CD4-positive, alpha-beta T cell (primary cell): Measurements from ENCODE around the gene BRD3OS. TPM values are rescaled to one million over a fixed set of nuclear protein-coding genes. Genes with fewer than 3 reads are reported as not detected.

ENCODE experiments used
- ATAC-seq: fragments of 200-7000 bp; cut with Tn5 transposase; one replicate; pipeline ENCODE4 v1.10.0; 2022; ENCODE audit warnings: mild to moderate bottlenecking; ENCODE audit not compliant: poor library complexity
- CTCF ChIA-PET: fragments of 350-600 bp; sonication (Branson Sonifier 250); formaldehyde crosslinking; loops from one replicate; lab custom pipeline; 2021; ENCODE audit warnings: antibody characterized with exemption, inconsistent platforms; lab: Charles Lee
- POLR2A ChIA-PET: fragments of 350-600 bp; sonication (Branson Sonifier 250); formaldehyde crosslinking; loops from one replicate; lab custom pipeline; 2021; ENCODE audit warnings: antibody characterized with exemption, inconsistent platforms; lab: Charles Lee
- DNase-seq, 14 experiments: peaks; one replicate each; pipeline ENCODE4 v3.0.0-alpha.2; 2013 to 2020; ENCODE audit warnings: mixed read lengths in 2 of 14
- H3K27ac ChIP-seq, 2 donors: one replicate each; pipeline versions ENCODE4 v1.5.1 to v1.7.0; 2013; ENCODE audit warnings: low read length in 2 of 2, low read depth in 1 of 2, mild to moderate bottlenecking in 1 of 2
- H3K27me3 ChIP-seq, 2 experiments: 1 replicate in 1 of 2; 2 replicates in 1 of 2; pipeline versions ENCODE4 v1.6.1 to v1.7.0; 2013; ENCODE audit warnings: low read length in 2 of 2, control low read depth in 1 of 2, mild to moderate bottlenecking in 1 of 2, moderate library complexity in 1 of 2; ENCODE audit not compliant: insufficient read depth in 2 of 2, control insufficient read depth in 1 of 2
- H3K36me3 ChIP-seq: one replicate; pipeline ENCODE4 v1.6.1; 2013; ENCODE audit warnings: low read length, control low read depth; ENCODE audit not compliant: insufficient read depth
- H3K4me1 ChIP-seq: one replicate; pipeline ENCODE4 v1.6.1; 2013; ENCODE audit warnings: low read length, control low read depth; ENCODE audit not compliant: insufficient read depth
- H3K4me3 ChIP-seq: one replicate; pipeline ENCODE4 v1.5.1; 2013; ENCODE audit warnings: mild to moderate bottlenecking, low read length, moderate library complexity
- H3K9me3 ChIP-seq, 2 experiments: 1 replicate in 1 of 2; 2 replicates in 1 of 2; pipeline versions ENCODE4 v1.6.1 to v1.7.0; 2013; ENCODE audit warnings: low read length in 2 of 2, mild to moderate bottlenecking in 2 of 2, control low read depth in 1 of 2, moderate library complexity in 1 of 2; ENCODE audit not compliant: control insufficient read depth in 1 of 2, insufficient read depth in 1 of 2
- H3K27ac Mint-ChIP-seq: one replicate; pipeline ENCODE4 v1.8.0; 2020; ENCODE audit warnings: mixed read lengths
- H3K27me3 Mint-ChIP-seq: one replicate; pipeline ENCODE4 v1.8.0; 2021; ENCODE audit warnings: mixed read lengths
- H3K36me3 Mint-ChIP-seq: one replicate; pipeline ENCODE4 v1.8.0; 2021; ENCODE audit warnings: low read depth, mixed read lengths
- H3K4me1 Mint-ChIP-seq: one replicate; pipeline ENCODE4 v1.8.0; 2021; ENCODE audit warnings: low read depth, mixed read lengths
- H3K4me3 Mint-ChIP-seq: one replicate; pipeline ENCODE4 v1.8.0; 2020; ENCODE audit warnings: mild to moderate bottlenecking, mixed read lengths
- H3K9me3 Mint-ChIP-seq: one replicate; pipeline ENCODE4 v1.8.0; 2020; ENCODE audit warnings: mixed read lengths
- CTCF ChIP-seq: fragments of 200-600 bp; IDR thresholded peaks from one replicate; pipeline ENCODE4 v1.8.0; 2022; ENCODE audit warnings: antibody characterized with exemption, mild to moderate bottlenecking
- intact Hi-C, 2 experiments: fragments of 100-400 bp; cut with DNase I in 1 of 2; cut with micrococcal nuclease in 1 of 2; formaldehyde crosslinking; loops; one replicate each; pipeline versions ENCODE4 v1.15.1 to v1.9.0; 2023 to 2025; cut with DNase I, micrococcal nuclease
- total RNA-seq, 174 experiments: library from RNA in 2 of 174; stranded (reverse) in 2 of 174; gene quantifications; one replicate each; pipeline ENCODE4 v1.2.3 and lab custom pipeline; 2021 to 2026

Gene BRD3OS
- total RNA-seq, 2 experiments from 2014 or later = 4.0 to 4.9 TPM

DNA sequence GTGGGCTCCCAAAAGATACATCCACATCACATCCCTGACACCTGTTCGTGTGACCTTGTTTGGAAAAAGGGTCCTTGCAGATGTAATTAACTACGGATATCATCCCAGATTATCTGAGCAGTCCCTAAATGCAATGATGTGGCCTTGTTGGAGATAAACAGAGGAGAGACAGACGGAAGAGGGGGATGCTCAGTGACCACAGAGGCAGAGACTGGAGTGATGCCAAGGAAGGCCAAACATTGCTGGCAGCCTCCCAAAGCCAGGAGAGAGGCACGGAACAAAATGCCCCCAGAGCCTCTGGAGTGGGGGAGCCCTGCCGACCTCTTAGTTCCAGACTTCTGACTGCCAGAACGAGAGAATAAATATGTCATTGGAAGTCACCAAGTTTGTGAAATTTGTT is 18.1 kb upstream of the BRD3OS start:
- H3K4me1 Mint-ChIP-seq = no peaks in the 10 kb centered on the region
- intact Hi-C loops = no loop called here
- ChIA-PET CTCF (no interaction called here), POLR2A (no interaction called here)
- H3K27ac ChIP-seq = no peak overlapping the region
- peaks cover 0 to 4% of the 10 kb centered on the region in 2 experiments for H3K27me3 ChIP-seq
- ATAC-seq = no peak
- H3K36me3 ChIP-seq = no peaks in the 10 kb centered on the region
- no peak for TF ChIP-seq CTCF
- H3K27me3 Mint-ChIP-seq = peaks cover 5% of the 10 kb centered on the region
- H3K4me3 ChIP-seq = no peak overlapping the region
- no peaks in the 10 kb centered on the region for H3K4me1 ChIP-seq
- H3K9me3 ChIP-seq = peaks cover 0 to 2% of the 10 kb centered on the region in 2 experiments
- H3K27ac Mint-ChIP-seq = no peak overlapping the region
- no peak overlapping the region for H3K4me3 Mint-ChIP-seq
- H3K9me3 Mint-ChIP-seq = no peaks in the 10 kb centered on the region
- no peak for DNase-seq
- H3K36me3 Mint-ChIP-seq = no peaks in the 10 kb centered on the region

GRCh38 chr9:134007571-134007970 is 17.7 kb upstream of the BRD3OS start:
- Histone ChIP-seq H3K9me3 (peaks cover 0 to 4% of the 10 kb centered on the region in 2 experiments), H3K27me3 (peaks cover 0 to 4% of the 10 kb centered on the region in 2 experiments), H3K4me3 (no peak overlapping the region), H3K36me3 (no peaks in the 10 kb centered on the region), H3K27ac (no peak overlapping the region), H3K4me1 (no peaks in the 10 kb centered on the region)
- intact Hi-C loops = no loop called here
- ATAC-seq (no peak), DNase-seq (no peak)
- H3K36me3 Mint-ChIP-seq = no peaks in the 10 kb centered on the region
- H3K4me3 Mint-ChIP-seq = no peak overlapping the region
- ChIA-PET POLR2A (no interaction called here), CTCF (no interaction called here)
- no peaks in the 10 kb centered on the region for H3K9me3 Mint-ChIP-seq
- no peak overlapping the region for H3K27ac Mint-ChIP-seq
- H3K27me3 Mint-ChIP-seq = peaks cover 5% of the 10 kb centered on the region
- no peaks in the 10 kb centered on the region for H3K4me1 Mint-ChIP-seq
- no peak for TF ChIP-seq CTCF

DNA sequence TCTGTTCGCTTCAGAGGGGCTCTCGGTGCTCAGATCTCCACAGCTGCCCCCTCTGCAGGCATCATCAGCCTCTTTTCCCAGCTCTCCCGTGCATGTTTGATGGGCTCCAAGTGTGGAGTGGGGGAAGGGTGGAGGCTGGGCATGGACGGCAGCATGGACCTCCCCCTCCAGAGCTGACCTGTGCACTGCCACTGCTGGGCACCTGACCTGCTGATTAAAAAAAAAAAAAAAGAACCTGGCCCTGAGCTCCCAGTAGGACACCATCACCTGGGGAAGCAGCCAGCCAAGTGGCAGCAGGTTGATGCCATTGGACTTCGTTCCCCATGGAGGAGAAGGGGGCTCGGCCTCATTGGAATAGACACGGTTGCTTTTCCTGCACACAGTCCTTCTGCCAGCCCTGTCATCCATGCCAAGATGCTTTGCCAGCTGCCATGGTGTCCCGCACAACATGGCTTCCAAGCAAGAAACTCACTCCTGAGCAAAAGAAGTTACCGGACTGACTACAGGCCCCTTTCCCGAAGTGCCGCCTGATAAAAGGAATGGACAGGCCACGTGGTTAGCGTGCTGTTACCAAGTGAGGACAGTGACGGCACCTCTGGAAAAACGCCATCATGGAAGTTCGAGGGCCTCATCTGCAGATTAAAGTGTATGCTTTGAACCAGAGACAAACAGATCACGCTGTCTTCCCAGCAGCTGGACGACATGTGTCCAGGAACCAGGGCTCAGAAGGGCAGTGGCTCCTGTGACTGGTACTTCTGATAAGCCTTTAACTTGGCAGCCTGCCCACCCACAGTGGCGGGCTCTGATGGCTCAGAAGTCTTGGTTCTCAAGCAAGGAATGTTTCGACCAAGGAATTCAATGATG is 14.7 kb upstream of the BRD3OS start:
- DNase-seq (no peak), ATAC-seq (no peak)
- H3K27ac ChIP-seq = no peak overlapping the region
- Mint-ChIP-seq H3K27me3 (peaks cover 5% of the 10 kb centered on the region), H3K27ac (no peak overlapping the region), H3K4me1 (no peaks in the 10 kb centered on the region), H3K36me3 (no peaks in the 10 kb centered on the region), H3K4me3 (no peak overlapping the region), H3K9me3 (no peaks in the 10 kb centered on the region)
- H3K9me3 ChIP-seq = peaks cover 0 to 14% of the 10 kb centered on the region in 2 experiments
- no peaks in the 10 kb centered on the region for H3K36me3 ChIP-seq
- ChIA-PET POLR2A (no interaction called here), CTCF (no interaction called here)
- no peaks in the 10 kb centered on the region for H3K4me1 ChIP-seq
- no peak for TF ChIP-seq CTCF
- intact Hi-C loops = no loop called here
- no peak overlapping the region for H3K4me3 ChIP-seq
- H3K27me3 ChIP-seq = peaks cover 0 to 4% of the 10 kb centered on the region in 2 experiments
